NT2/D1 (cell line): ENCODE results near the gene RNF217.

Source experiments
- SUZ12 ChIP-seq: IDR thresholded peaks from 2 replicates; pipeline ENCODE4 v1.6.1; 2011; ENCODE audit not compliant: insufficient read length, insufficient read depth; ENCODE audit errors: extremely low read depth
- YY1 ChIP-seq: IDR thresholded peaks from 2 replicates; pipeline ENCODE4 v1.6.1; 2011; ENCODE audit not compliant: insufficient read length, insufficient read depth
- ZNF274 ChIP-seq: IDR thresholded peaks from 2 replicates; pipeline ENCODE4 v1.6.1; 2011; ENCODE audit warnings: mild to moderate bottlenecking, low read depth, low read length

DNA sequence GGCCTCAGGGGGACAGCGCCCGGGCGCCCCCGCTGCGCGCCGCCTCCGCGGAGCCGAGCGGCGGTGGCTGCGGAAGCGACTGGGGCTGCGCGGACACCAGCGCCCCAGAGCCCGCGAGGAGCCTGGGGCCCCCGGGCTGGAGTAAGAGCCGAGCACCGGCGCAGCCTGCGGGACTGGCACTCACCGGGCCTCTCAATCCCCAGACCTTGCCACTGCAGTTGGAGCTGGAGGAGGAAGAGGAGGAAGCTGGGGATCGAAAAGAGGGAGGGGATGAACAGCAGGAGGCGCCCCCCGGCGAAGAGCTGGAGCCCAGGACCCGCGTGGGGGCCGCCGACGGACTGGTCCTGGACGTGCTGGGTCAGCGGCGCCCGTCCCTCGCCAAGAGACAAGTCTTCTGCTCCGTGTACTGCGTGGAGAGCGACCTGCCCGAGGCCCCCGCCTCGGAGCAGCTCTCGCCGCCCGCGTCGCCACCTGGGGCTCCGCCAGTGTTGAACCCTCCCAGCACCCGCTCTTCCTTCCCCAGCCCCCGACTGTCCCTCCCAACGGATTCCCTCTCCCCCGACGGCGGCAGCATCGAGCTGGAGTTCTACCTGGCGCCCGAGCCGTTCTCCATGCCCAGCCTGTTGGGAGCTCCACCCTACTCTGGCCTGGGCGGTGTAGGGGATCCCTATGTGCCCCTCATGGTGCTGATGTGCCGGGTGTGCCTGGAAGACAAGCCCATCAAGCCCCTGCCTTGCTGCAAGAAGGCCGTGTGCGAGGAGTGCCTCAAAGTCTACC is 590 bp downstream of the RNF217 start:
- TF ChIP-seq ZNF274: no peak
- no peak for TF ChIP-seq SUZ12
- TF ChIP-seq YY1: no peak
